HCT116 (cell line): ENCODE measurements around the gene DNAAF6. TPM values are rescaled to one million over a fixed set of nuclear protein-coding genes. Genes with fewer than 3 reads are reported as not detected.

Experiments used
- ATAC-seq: fragments of 200-7000 bp; cut with Tn5 transposase; 2 replicates; pipeline ENCODE4 v1.9.1; 2020; ENCODE audit warnings: mild to moderate bottlenecking, moderate library complexity
- BruUV-seq: library from RNA; stranded (reverse); fragments of 400-500 nt; replicated peaks from 2 replicates; lab custom pipeline; 2021; lab: Mats Ljungman, UMichigan
- CTCF ChIA-PET: fragments of 300-600 bp; sonication (Branson Sonifier 250); formaldehyde crosslinking; loops from one replicate; lab custom pipeline; 2021; ENCODE audit warnings: antibody characterized with exemption; lab: Charles Lee
- POLR2A ChIA-PET: fragments of 300-600, 350-600 bp; sonication (Branson Sonifier 250); formaldehyde crosslinking; loops from one replicate; lab custom pipeline; 2021; ENCODE audit warnings: antibody characterized with exemption; lab: Charles Lee
- RAD21 ChIA-PET, 2 experiments: fragments of 300-600 bp; sonication (Branson Sonifier 250); formaldehyde crosslinking; loops; one replicate each; lab custom pipeline; 2023; ENCODE audit warnings: low total read pairs in 2 of 2; ENCODE audit not compliant: uncharacterized antibody in 2 of 2, unreplicated experiment in 2 of 2, low non-redundant PET in 1 of 2; lab: Charles Lee
- DNase-seq: peaks from one replicate; pipeline ENCODE4 v3.0.0-alpha.2; 2010; ENCODE audit warnings: low read depth, low spot score
- H2AFZ ChIP-seq: fragments of 200-600 bp; shearing (Covaris generic), sonication (generic); 2 replicates; pipeline ENCODE4 v1.6.1; 2017; ENCODE audit warnings: low read depth, mixed run types, mixed read lengths, antibody characterized with exemption, low read length; ENCODE audit not compliant: poor library complexity, severe bottlenecking
- H3K27ac ChIP-seq: 2 replicates; pipeline ENCODE4 v1.5.1; 2012; ENCODE audit warnings: low read depth, low read length
- H3K27me3 ChIP-seq: fragments of 200-600 bp; sonication (generic); 2 replicates; pipeline ENCODE4 v1.6.1; 2016; ENCODE audit warnings: mixed run types, low read length, mixed read lengths; ENCODE audit not compliant: insufficient read depth
- H3K36me3 ChIP-seq, 2 experiments: fragments of 200-500 bp in 1 of 2; fragments of 200-600 bp in 1 of 2; sonication (Bioruptor generic) in 1 of 2; sonication (generic) in 1 of 2; 2 replicates each; pipeline versions ENCODE4 v1.5.1 to v1.6.1; 2014 to 2016; ENCODE audit warnings: low read length in 2 of 2, inconsistent platforms in 1 of 2, mixed read lengths in 1 of 2, mixed run types in 1 of 2; ENCODE audit not compliant: insufficient read depth in 2 of 2, control insufficient read depth in 1 of 2
- H3K4me1 ChIP-seq, 2 experiments: fragments of 200-600 bp in 1 of 2; sonication (generic) in 1 of 2; 2 replicates each; pipeline versions ENCODE4 v1.5.1 to v1.6.1; 2012 to 2017; ENCODE audit warnings: low read length in 2 of 2, inconsistent platforms in 1 of 2, mild to moderate bottlenecking in 1 of 2, mixed read lengths in 1 of 2, mixed run types in 1 of 2, moderate library complexity in 1 of 2; ENCODE audit not compliant: insufficient read depth in 2 of 2, control insufficient read depth in 1 of 2
- H3K4me2 ChIP-seq: fragments of 200-600 bp; sonication (generic); 2 replicates; pipeline ENCODE4 v1.6.1; 2017; ENCODE audit warnings: mixed run types, low read length, mixed read lengths
- H3K4me3 ChIP-seq, 2 experiments: fragments of 200-600 bp in 1 of 2; sonication (generic) in 1 of 2; replicated peaks in 1 of 2; 2 replicates each; pipeline ENCODE4 v1.5.1; 2011 to 2016; ENCODE audit warnings: low read length in 2 of 2, control low read depth in 1 of 2, low read depth in 1 of 2, mild to moderate bottlenecking in 1 of 2, mixed read lengths in 1 of 2, mixed run types in 1 of 2
- H3K79me2 ChIP-seq: fragments of 200-600 bp; sonication (generic); 2 replicates; pipeline ENCODE4 v1.6.1; 2017; ENCODE audit warnings: mild to moderate bottlenecking, mixed run types, low read length, moderate library complexity, mixed read lengths; ENCODE audit not compliant: insufficient read depth
- H3K9ac ChIP-seq: fragments of 200-600 bp; sonication (generic); 2 replicates; pipeline ENCODE4 v1.6.1; 2016; ENCODE audit warnings: low read length, mixed read lengths
- H3K9me2 ChIP-seq: fragments of 200-600 bp; sonication (generic), shearing (Covaris generic); 2 replicates; pipeline ENCODE4 v1.6.1; 2017; ENCODE audit warnings: mixed run types, mild to moderate bottlenecking, moderate library complexity; ENCODE audit not compliant: insufficient read depth
- H3K9me3 ChIP-seq, 2 experiments: fragments of 200-500 bp in 1 of 2; fragments of 200-600 bp in 1 of 2; sonication (Bioruptor generic) in 1 of 2; sonication (generic) in 1 of 2; 2 replicates each; pipeline ENCODE4 v1.6.1; 2014 to 2017; ENCODE audit warnings: low read length in 2 of 2, mixed read lengths in 2 of 2, inconsistent platforms in 1 of 2, low read depth in 1 of 2, mild to moderate bottlenecking in 1 of 2, mixed run types in 1 of 2, moderate library complexity in 1 of 2; ENCODE audit not compliant: control insufficient read depth in 1 of 2, insufficient read depth in 1 of 2
- H4K20me1 ChIP-seq: fragments of 200-600 bp; sonication (generic), shearing (Covaris generic); 2 replicates; pipeline ENCODE4 v1.6.1; 2017; ENCODE audit warnings: mixed run types, mild to moderate bottlenecking, moderate library complexity; ENCODE audit not compliant: insufficient read depth
- CBX3 ChIP-seq: IDR thresholded peaks from 2 replicates; pipeline ENCODE4 v1.6.1; 2012; ENCODE audit warnings: low read depth
- EGR1 ChIP-seq: IDR thresholded peaks from 2 replicates; pipeline ENCODE4 v1.6.1; 2012; ENCODE audit warnings: low read depth
- ELF1 ChIP-seq: IDR thresholded peaks from 2 replicates; pipeline ENCODE4 v1.6.1; 2012; ENCODE audit warnings: low read depth, borderline replicate concordance
- EZH2phosphoT487 ChIP-seq: fragments of 200-600 bp; IDR thresholded peaks from 2 replicates; pipeline ENCODE4 v1.6.1; 2018; ENCODE audit warnings: antibody characterized with exemption, borderline replicate concordance
- FOSL1 ChIP-seq: IDR thresholded peaks from 2 replicates; pipeline ENCODE4 v1.6.1; 2012; ENCODE audit warnings: low read depth
- JUND ChIP-seq: IDR thresholded peaks from 2 replicates; pipeline ENCODE4 v1.6.1; 2012
- POLR2A ChIP-seq: IDR thresholded peaks from 2 replicates; pipeline ENCODE4 v1.7.0; 2011; ENCODE audit warnings: borderline replicate concordance; ENCODE audit not compliant: insufficient read depth, insufficient read length; ENCODE audit errors: extremely low read depth
- POLR2AphosphoS5 ChIP-seq: IDR thresholded peaks from 2 replicates; pipeline ENCODE4 v1.6.1; 2011; ENCODE audit warnings: mild to moderate bottlenecking, low read depth, low read length, moderate library complexity
- RAD21 ChIP-seq: IDR thresholded peaks from 2 replicates; pipeline ENCODE4 v1.6.1; 2012; ENCODE audit warnings: low read depth, mild to moderate bottlenecking
- SIN3A ChIP-seq: IDR thresholded peaks from 2 replicates; pipeline ENCODE4 v1.6.1; 2012; ENCODE audit warnings: low read depth
- SP1 ChIP-seq: IDR thresholded peaks from 2 replicates; pipeline ENCODE4 v1.6.1; 2012; ENCODE audit warnings: low read depth
- SRF ChIP-seq: IDR thresholded peaks from 2 replicates; pipeline ENCODE4 v1.6.1; 2012; ENCODE audit warnings: low read depth
- TCF7L2 ChIP-seq: IDR thresholded peaks from 2 replicates; pipeline ENCODE4 v1.7.0; 2011; ENCODE audit warnings: borderline replicate concordance, inconsistent platforms; ENCODE audit not compliant: insufficient read depth, insufficient read length; ENCODE audit errors: extremely low read depth
- ZFX ChIP-seq: fragments of 450-650 bp; IDR thresholded peaks from 2 replicates; pipeline ENCODE4 v1.6.1; 2017
- ZNF274 ChIP-seq: fragments of 200-500 bp; sonication (Bioruptor generic); IDR thresholded peaks from 2 replicates; pipeline ENCODE4 v1.6.1; 2014; ENCODE audit warnings: mild to moderate bottlenecking, low read depth, low read length, inconsistent platforms
- intact Hi-C: fragments of 100-400 bp; cut with micrococcal nuclease; formaldehyde crosslinking; loops from 2 replicates; pipeline ENCODE4 v1.10.0; 2022
- total RNA-seq: library from RNA; stranded (reverse); gene quantifications from one replicate; pipeline ENCODE4 v1.2.1, GENCODE V29; 2021; ENCODE audit not compliant: unreplicated experiment
- TF ChIP-seq, protein P1 (sequence below): IDR thresholded peaks from 2 replicates; pipeline ENCODE4 v1.6.1; 2012
- TF ChIP-seq, protein P2 (sequence below): IDR thresholded peaks from 2 replicates; pipeline ENCODE4 v1.6.1; 2012; ENCODE audit warnings: low read depth
- TF ChIP-seq, protein P3 (sequence below): IDR thresholded peaks from 2 replicates; pipeline ENCODE4 v1.6.1; 2012
- TF ChIP-seq, protein P4 (sequence below), 3 experiments: fragments of 200-600 bp in 1 of 3; sonication (generic) in 1 of 3; IDR thresholded peaks in 2 of 3; conservative IDR thresholded peaks in 1 of 3; 2 replicates each; pipeline ENCODE4 v1.5.1; 2012 to 2017; ENCODE audit warnings: low read depth in 2 of 3, low read length in 2 of 3, antibody characterized with exemption in 1 of 3, borderline replicate concordance in 1 of 3, control low read depth in 1 of 3, mild to moderate bottlenecking in 1 of 3, mixed read lengths in 1 of 3, mixed run types in 1 of 3, moderate library complexity in 1 of 3; ENCODE audit not compliant: insufficient read depth in 1 of 3
- TF ChIP-seq, protein P5 (sequence below): IDR thresholded peaks from 2 replicates; pipeline ENCODE4 v1.6.1; 2011; ENCODE audit warnings: mild to moderate bottlenecking, low read length, moderate library complexity; ENCODE audit not compliant: insufficient replicate concordance; ENCODE audit errors: extremely low read depth

Gene DNAAF6
- total RNA-seq, 1 experiment from 2014 or later, result not detected

DNA sequence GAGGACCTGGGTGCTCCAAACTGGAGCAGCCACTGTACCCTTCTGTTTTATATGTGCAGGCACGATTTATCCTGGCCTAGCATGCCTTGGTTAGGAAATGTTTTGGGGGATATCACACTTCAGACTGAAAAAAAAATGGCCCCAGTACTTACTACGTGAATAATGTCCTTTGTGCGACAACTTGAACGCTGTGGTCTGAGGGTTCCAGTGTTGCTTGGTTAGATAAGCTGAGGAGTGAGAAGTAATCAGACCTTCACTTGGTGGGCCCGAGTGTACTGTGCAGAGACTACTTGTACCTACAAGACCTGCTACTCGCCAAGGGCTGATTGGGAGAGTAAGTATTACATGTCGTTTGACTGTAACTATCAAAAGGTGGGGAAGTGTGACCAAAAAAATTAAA lies 678 bp downstream of the DNAAF6 start (continued):
- no peak for TF ChIP-seq ZNF274

DNA sequence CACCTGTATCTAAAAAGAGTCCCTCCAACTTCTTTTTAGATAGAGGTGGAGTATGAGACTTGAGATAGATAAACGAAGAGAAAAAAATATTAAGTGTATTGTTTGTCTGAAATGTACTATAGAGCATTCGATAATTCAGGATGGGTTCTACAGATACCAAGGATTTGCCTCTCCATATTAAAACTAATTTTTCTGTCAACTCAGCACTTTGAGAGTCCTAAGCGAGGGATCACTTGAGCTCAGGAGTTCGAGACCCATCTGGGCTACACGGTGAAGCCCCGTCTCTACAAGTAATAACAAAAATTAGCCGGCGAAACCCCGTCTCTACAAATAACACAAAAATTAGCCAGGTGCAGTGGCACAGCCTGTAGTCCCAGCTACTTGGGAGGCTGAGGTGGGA lies 1.5 kb downstream of the DNAAF6 start:
- BruUV-seq, result no TSS peak
- CTCF ChIA-PET, result no interaction called here

More for the DNA sequence above, 1.5 kb downstream of the DNAAF6 start:
- no peaks in the 10 kb centered on the region for H4K20me1 ChIP-seq
- H3K79me2 ChIP-seq, result peaks cover 11% of the 10 kb centered on the region; the same call in 1 of the 2 replicates
- DNase-seq (no peak), ATAC-seq (no peak)
- H3K9me3 ChIP-seq, result no peaks in the 10 kb centered on the region
- TF ChIP-seq TCF7L2, result no peak
- TF ChIP-seq, protein P1, sequence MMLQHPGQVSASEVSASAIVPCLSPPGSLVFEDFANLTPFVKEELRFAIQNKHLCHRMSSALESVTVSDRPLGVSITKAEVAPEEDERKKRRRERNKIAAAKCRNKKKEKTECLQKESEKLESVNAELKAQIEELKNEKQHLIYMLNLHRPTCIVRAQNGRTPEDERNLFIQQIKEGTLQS, result no peak
- no peak for TF ChIP-seq JUND
- no peak for TF ChIP-seq SIN3A
- TF ChIP-seq EZH2phosphoT487, result no peak
- no peak for TF ChIP-seq SP1
- TF ChIP-seq, protein P2, sequence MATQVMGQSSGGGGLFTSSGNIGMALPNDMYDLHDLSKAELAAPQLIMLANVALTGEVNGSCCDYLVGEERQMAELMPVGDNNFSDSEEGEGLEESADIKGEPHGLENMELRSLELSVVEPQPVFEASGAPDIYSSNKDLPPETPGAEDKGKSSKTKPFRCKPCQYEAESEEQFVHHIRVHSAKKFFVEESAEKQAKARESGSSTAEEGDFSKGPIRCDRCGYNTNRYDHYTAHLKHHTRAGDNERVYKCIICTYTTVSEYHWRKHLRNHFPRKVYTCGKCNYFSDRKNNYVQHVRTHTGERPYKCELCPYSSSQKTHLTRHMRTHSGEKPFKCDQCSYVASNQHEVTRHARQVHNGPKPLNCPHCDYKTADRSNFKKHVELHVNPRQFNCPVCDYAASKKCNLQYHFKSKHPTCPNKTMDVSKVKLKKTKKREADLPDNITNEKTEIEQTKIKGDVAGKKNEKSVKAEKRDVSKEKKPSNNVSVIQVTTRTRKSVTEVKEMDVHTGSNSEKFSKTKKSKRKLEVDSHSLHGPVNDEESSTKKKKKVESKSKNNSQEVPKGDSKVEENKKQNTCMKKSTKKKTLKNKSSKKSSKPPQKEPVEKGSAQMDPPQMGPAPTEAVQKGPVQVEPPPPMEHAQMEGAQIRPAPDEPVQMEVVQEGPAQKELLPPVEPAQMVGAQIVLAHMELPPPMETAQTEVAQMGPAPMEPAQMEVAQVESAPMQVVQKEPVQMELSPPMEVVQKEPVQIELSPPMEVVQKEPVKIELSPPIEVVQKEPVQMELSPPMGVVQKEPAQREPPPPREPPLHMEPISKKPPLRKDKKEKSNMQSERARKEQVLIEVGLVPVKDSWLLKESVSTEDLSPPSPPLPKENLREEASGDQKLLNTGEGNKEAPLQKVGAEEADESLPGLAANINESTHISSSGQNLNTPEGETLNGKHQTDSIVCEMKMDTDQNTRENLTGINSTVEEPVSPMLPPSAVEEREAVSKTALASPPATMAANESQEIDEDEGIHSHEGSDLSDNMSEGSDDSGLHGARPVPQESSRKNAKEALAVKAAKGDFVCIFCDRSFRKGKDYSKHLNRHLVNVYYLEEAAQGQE, result no peak
- TF ChIP-seq POLR2AphosphoS5, result no peak
- TF ChIP-seq, protein P3, sequence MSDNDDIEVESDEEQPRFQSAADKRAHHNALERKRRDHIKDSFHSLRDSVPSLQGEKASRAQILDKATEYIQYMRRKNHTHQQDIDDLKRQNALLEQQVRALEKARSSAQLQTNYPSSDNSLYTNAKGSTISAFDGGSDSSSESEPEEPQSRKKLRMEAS, result no peak
- TF ChIP-seq RAD21, result no peak
- TF ChIP-seq, protein P4, sequence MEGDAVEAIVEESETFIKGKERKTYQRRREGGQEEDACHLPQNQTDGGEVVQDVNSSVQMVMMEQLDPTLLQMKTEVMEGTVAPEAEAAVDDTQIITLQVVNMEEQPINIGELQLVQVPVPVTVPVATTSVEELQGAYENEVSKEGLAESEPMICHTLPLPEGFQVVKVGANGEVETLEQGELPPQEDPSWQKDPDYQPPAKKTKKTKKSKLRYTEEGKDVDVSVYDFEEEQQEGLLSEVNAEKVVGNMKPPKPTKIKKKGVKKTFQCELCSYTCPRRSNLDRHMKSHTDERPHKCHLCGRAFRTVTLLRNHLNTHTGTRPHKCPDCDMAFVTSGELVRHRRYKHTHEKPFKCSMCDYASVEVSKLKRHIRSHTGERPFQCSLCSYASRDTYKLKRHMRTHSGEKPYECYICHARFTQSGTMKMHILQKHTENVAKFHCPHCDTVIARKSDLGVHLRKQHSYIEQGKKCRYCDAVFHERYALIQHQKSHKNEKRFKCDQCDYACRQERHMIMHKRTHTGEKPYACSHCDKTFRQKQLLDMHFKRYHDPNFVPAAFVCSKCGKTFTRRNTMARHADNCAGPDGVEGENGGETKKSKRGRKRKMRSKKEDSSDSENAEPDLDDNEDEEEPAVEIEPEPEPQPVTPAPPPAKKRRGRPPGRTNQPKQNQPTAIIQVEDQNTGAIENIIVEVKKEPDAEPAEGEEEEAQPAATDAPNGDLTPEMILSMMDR (IDR thresholded peaks at IDR 0.05 in 2 of 3, conservative IDR thresholded peaks at IDR 0.05 in 1 of 3; ENCODE audit: borderline replicate concordance in 1 of 3, insufficient read depth in 1 of 3, low read depth in 2 of 3, low read length in 2 of 3), result no peak
- TF ChIP-seq, protein P5, sequence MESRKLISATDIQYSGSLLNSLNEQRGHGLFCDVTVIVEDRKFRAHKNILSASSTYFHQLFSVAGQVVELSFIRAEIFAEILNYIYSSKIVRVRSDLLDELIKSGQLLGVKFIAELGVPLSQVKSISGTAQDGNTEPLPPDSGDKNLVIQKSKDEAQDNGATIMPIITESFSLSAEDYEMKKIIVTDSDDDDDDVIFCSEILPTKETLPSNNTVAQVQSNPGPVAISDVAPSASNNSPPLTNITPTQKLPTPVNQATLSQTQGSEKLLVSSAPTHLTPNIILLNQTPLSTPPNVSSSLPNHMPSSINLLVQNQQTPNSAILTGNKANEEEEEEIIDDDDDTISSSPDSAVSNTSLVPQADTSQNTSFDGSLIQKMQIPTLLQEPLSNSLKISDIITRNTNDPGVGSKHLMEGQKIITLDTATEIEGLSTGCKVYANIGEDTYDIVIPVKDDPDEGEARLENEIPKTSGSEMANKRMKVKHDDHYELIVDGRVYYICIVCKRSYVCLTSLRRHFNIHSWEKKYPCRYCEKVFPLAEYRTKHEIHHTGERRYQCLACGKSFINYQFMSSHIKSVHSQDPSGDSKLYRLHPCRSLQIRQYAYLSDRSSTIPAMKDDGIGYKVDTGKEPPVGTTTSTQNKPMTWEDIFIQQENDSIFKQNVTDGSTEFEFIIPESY, result no peak
- no peak for TF ChIP-seq ZNF274
- TF ChIP-seq ELF1, result no peak
- TF ChIP-seq SRF, result no peak
- no peak for TF ChIP-seq CBX3
- no peak for TF ChIP-seq EGR1
- no peak for TF ChIP-seq ZFX
- TF ChIP-seq FOSL1, result no peak
- TF ChIP-seq POLR2A, result no peak
- H3K36me3 ChIP-seq, result no peaks in the 10 kb centered on the region
- H3K4me3 ChIP-seq, result no peak overlapping the region
- no peaks in the 10 kb centered on the region for H3K27me3 ChIP-seq
- H2AFZ ChIP-seq, result no peak overlapping the region
- no peak overlapping the region for H3K4me2 ChIP-seq
- ChIA-PET POLR2A (no interaction called here), RAD21 (no interaction called here)
- H3K9ac ChIP-seq, result no peak overlapping the region
- H3K9me2 ChIP-seq, result no peaks in the 10 kb centered on the region
- no peak overlapping the region for H3K27ac ChIP-seq
- peaks cover 0 to 13% of the 10 kb centered on the region in 2 experiments; a peak in 3 of 4 replicates for H3K4me1 ChIP-seq
- intact Hi-C loops, result loop anchor here (10.0 kb wide), 1 partner anchor 73 kb away; no protein-coding TSS in a partner anchor
